Gastrocnemius medialis (tissue), 4 donors: Measurements from ENCODE around the gene VPS35L.

ENCODE experiments used
- POLR2A ChIP-seq, 2 donors: fragments of 450-650 bp; IDR thresholded peaks; one replicate each; pipeline ENCODE4 v1.6.1; 2017; ENCODE audit warnings: antibody characterized with exemption in 2 of 2, mild to moderate bottlenecking in 2 of 2, moderate library complexity in 2 of 2
- TF ChIP-seq, protein P1 (sequence below), 5 experiments: fragments of 450-650 bp in 3 of 5; fragments of 200-600 bp in 2 of 5; sonication (generic) in 2 of 5; IDR thresholded peaks in 4 of 5; conservative IDR thresholded peaks in 1 of 5; 1 replicate in 4 of 5; 2 replicates in 1 of 5; pipeline ENCODE4 v1.5.1; 2016 to 2019; ENCODE audit warnings: antibody characterized with exemption in 5 of 5, mild to moderate bottlenecking in 3 of 5, moderate library complexity in 3 of 5

DNA sequence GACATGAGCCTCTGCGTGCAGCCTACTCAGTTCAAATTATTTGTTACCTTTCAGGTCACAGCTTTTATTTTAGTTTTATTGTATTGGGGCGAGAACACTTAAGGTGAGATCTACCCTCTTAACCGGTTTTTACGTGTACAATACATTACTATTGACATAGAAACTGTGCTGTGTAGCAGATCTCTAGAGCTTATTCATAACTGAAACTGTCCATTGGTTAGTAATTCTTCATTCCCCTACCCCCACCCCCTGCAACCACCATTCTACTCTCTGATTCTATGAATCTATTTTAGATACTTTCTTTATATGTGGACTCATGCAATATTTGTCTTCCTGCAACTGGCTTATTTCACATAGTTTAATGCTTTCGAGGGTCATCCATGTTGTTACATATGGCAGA lies 119.0 kb downstream of the VPS35L start:
- TF ChIP-seq, protein P1, sequence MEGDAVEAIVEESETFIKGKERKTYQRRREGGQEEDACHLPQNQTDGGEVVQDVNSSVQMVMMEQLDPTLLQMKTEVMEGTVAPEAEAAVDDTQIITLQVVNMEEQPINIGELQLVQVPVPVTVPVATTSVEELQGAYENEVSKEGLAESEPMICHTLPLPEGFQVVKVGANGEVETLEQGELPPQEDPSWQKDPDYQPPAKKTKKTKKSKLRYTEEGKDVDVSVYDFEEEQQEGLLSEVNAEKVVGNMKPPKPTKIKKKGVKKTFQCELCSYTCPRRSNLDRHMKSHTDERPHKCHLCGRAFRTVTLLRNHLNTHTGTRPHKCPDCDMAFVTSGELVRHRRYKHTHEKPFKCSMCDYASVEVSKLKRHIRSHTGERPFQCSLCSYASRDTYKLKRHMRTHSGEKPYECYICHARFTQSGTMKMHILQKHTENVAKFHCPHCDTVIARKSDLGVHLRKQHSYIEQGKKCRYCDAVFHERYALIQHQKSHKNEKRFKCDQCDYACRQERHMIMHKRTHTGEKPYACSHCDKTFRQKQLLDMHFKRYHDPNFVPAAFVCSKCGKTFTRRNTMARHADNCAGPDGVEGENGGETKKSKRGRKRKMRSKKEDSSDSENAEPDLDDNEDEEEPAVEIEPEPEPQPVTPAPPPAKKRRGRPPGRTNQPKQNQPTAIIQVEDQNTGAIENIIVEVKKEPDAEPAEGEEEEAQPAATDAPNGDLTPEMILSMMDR (IDR thresholded peaks at IDR 0.05 in 4 of 5, conservative IDR thresholded peaks at IDR 0.05 in 1 of 5), result no peak
- no peak for TF ChIP-seq POLR2A (IDR thresholded peaks at IDR 0.05)
